ENCODE data around the gene GRIK5.
"Not testable (repeated sequence)": the region's sequence is repeated elsewhere in the genome, so short reads cannot be mapped to it uniquely, and the experiment has no call there.

Gene GRIK5

DNA sequence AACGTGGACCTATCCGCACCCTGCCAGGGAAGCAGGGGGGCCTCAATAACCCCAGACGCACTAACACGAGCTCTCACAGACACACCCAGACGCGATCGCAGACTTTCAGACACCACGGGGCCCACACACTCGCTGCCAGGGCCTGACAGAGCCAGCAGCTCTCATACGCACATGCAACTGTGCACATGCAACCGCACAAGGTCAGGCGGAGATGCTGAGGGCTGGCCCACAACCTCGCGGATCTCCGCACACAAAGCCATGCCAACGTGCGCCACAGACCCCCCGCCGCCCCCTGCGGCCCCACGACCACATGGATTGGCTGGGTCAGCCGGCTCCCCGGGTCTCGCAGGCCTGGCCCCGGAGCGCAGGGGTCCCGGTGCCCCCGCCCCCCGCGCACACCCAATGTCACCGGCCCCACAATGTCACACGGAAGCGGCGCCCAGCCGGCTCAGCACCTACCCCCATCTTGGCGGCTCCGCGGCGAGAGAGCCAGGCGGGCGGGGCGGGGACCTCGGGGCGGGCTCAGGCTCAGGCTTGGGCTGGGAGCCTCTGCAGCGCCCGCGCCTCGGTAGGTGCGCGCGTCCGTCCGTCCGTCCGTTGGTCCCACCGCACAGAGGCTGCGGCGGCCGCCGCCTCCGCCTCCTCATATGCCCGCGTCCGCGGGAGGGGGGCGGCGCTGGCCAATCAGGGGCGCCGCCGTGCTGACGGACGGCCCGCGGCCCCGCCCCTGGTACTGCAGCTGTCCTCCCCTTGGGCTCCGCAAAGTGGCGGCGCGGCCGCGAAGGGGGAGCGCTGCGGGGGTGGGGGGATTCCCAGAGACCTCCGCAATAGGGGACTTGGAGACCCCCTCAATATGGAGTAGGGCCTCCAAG, 76.2 kb downstream of the GRIK5 start, which contains the start of gene ATP1A3:
ATP1A3 (minus strand) TSS at position 619 of the 872 bp plus-strand sequence; CDS start at position 465, 154 bp downstream.
- Histone ChIP-seq H3K27ac (peak within 1 kb of the TSS; percentile 85), H3K9me3 (ENCODE audit: severe bottlenecking) (no peaks in the 10 kb centered on the region), H3K4me3 (ENCODE audit: low read depth, low read length) (peak within 1 kb of the TSS; percentile 67), H3K27me3 (ENCODE audit: insufficient read depth, low read depth, severe bottlenecking) (no peaks in the 10 kb centered on the region), H3K36me3 (peaks cover 29% of the 10 kb centered on the region)
- no peak for TF ChIP-seq CTCF (IDR thresholded peaks at IDR 0.05; ENCODE audit: low read depth, low read length)
- DNase-seq, result peak; percentile 84

DNA sequence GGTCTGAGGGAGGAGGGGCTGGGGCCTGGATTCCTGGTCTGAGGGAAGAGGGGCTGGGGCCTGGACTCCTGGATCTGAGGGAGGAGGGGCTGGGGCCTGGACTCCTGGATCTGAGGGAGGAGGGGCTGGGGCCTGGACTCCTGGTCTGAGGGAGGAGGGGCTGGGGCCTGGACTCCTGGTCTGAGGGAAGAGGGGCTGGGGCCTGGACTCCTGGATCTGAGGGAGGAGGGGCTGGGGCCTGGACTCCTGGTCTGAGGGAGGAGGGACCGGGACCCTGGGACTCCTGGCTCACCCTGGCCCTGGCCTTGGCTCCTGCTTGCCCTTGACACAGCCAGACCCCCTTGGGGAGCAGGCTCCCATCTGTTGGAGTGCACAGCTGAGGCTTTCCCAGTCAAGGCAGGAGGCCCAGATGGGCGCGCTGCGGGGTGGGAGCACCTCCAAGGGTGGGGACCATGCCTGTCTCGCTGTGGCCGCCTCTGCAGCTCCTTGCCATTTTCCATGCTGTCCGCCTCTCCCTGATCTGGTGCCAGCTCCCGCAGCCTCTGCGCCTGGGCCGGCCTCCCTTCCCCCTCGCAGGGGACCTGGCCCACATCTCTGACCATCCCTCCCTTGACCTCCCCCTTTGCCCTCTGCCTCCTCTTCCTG, 78.0 kb downstream of the GRIK5 start:
- peak overlapping the region; percentile 67 for H3K4me3 ChIP-seq (ENCODE audit: low read depth, low read length)
- H3K36me3 ChIP-seq, result peaks cover 47% of the 10 kb centered on the region
- not testable (repeated sequence) for H3K27me3 ChIP-seq (ENCODE audit: insufficient read depth, low read depth, severe bottlenecking); H3K9me3 ChIP-seq (ENCODE audit: severe bottlenecking)
- peak overlapping the region; percentile 94 for H3K27ac ChIP-seq
- peak; percentile 82 for DNase-seq

DNA sequence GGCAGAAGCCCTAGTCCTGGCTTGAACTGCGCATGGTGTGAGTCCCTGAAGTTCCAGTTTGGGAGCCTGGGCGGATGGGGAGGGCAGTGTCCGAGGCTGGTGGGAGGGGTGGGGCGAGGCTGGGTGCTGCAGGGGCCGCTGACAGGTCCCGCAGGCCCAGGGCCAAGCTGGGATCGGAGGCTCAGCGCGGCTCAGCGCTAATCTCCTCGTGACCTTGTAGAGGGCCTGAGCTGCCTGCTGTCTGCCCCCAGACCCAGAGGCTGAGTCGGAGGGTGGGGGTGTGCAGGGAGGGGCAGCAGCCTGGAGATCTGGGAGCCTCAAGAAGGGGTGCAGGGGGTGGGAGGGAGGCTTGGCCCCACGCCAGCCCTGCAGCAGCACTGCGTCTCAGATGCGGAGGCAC, 79.0 kb downstream of the GRIK5 start:
- Histone ChIP-seq H3K27ac (peak overlapping the region; percentile 90), H3K27me3 (ENCODE audit: insufficient read depth, low read depth, severe bottlenecking) (no peaks in the 10 kb centered on the region)
- TF ChIP-seq CTCF (IDR thresholded peaks at IDR 0.05; ENCODE audit: low read depth, low read length), result no peak

GRCh38 chr19:41990615-41991014, 79.4 kb downstream of the GRIK5 start:
- Histone ChIP-seq H3K27me3 (ENCODE audit: insufficient read depth, low read depth, severe bottlenecking) (no peaks in the 10 kb centered on the region), H3K4me3 (ENCODE audit: low read depth, low read length) (peak overlapping the region; percentile 1; the same call in 1 of the 2 replicates), H3K9me3 (ENCODE audit: severe bottlenecking) (no peaks in the 10 kb centered on the region), H3K36me3 (peaks cover 62% of the 10 kb centered on the region), H3K27ac (peak overlapping the region; percentile 90)
- no peak for TF ChIP-seq CTCF (IDR thresholded peaks at IDR 0.05; ENCODE audit: low read depth, low read length)
- no peak for DNase-seq

More for the DNA sequence above, 79.0 kb downstream of the GRIK5 start:
- Histone ChIP-seq H3K4me3 (ENCODE audit: low read depth, low read length) (peak overlapping the region; percentile 67), H3K9me3 (ENCODE audit: severe bottlenecking) (no peaks in the 10 kb centered on the region), H3K36me3 (peaks cover 58% of the 10 kb centered on the region)
- DNase-seq, result peak; percentile 93

- no peaks in the 10 kb centered on the region for H3K27me3 ChIP-seq (ENCODE audit: insufficient read depth, low read depth, severe bottlenecking)
- H3K4me3 ChIP-seq (ENCODE audit: low read depth, low read length), result no peak overlapping the region
- peaks cover 68% of the 10 kb centered on the region for H3K36me3 ChIP-seq
- peak overlapping the region; percentile 60 for H3K27ac ChIP-seq
- DNase-seq, result no peak
- no peaks in the 10 kb centered on the region for H3K9me3 ChIP-seq (ENCODE audit: severe bottlenecking)
- no peak for TF ChIP-seq CTCF (IDR thresholded peaks at IDR 0.05; ENCODE audit: low read depth, low read length)
Measured at GRCh38 chr19:41990028-41990427, 80.0 kb downstream of the GRIK5 start.

DNA sequence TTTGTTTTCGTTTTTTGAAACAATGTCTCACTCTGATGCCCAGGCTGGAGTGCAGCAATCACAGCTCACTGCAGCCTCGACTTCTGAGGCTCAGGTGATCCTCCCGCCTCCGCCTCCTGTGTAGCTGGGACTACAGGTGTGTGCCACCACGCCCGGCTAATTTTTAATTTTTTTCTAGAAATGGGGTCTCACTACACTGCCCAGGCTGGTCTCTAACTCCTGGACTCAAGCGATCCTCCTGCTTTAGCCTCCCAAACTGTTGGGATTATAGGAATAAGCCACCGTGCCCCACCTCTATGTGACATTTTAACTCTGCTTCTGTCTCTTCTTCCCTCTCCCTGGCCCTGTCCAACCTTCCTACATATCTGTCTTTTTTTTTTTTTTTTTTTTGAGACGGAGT, 81.1 kb downstream of the GRIK5 start:
- Histone ChIP-seq H3K27me3 (ENCODE audit: insufficient read depth, low read depth, severe bottlenecking) (no peaks in the 10 kb centered on the region), H3K36me3 (peaks cover 78% of the 10 kb centered on the region), H3K9me3 (ENCODE audit: severe bottlenecking) (no peaks in the 10 kb centered on the region), H3K4me3 (ENCODE audit: low read depth, low read length) (no peak overlapping the region), H3K27ac (no peak overlapping the region)
- TF ChIP-seq CTCF (IDR thresholded peaks at IDR 0.05; ENCODE audit: low read depth, low read length), result no peak
- DNase-seq, result no peak
